ENCODE measurements around the gene CPSF4. TPM values are rescaled to one million over a fixed set of nuclear protein-coding genes. Genes with fewer than 3 reads are reported as not detected.
"Not testable (repeated sequence)": the region's sequence is repeated elsewhere in the genome, so short reads cannot be mapped to it uniquely, and the experiment has no call there.

The CPSF4 gene
- total RNA-seq, 4 donors from 2014 or later, result 34.3 to 77.9 (median 50.1) TPM

- 77 to 81% methylated on average over 10 to 11 of the region's 11 CpGs for WGBS, 2 donors
- Histone ChIP-seq H3K4me3 (peak overlapping the region; percentile 57 to 87 (median 84)), H3K9me3 (peaks cover 0 to 17% (median 7%) of the 10 kb centered on the region in 4 donors), H3K27me3 (no peaks in the 10 kb centered on the region), H3K36me3 (peaks cover 4 to 51% (median 20%) of the 10 kb centered on the region in 3 donors), H3K27ac (peak overlapping the region in 1 of 4 donors; percentile 96), H3K4me1 (peaks cover 0 to 31% (median 24%) of the 10 kb centered on the region in 4 donors)
- TF ChIP-seq EP300 (IDR thresholded peaks at IDR 0.05) (no peak), CTCF (IDR thresholded peaks at IDR 0.05) (no peak), POLR2A (IDR thresholded peaks at IDR 0.05) (no peak)
- DNase-seq (ENCODE audit: low spot score in 2 of 2), result no peak
These were observed 59.8 kb downstream of the CPSF4 start for GRCh38 chr7:99498546-99498944.

- Histone ChIP-seq H3K4me3 (peak overlapping the region; percentile 57 to 87 (median 84)), H3K27me3 (no peaks in the 10 kb centered on the region), H3K27ac (peak overlapping the region; percentile 80 to 96 (median 94)), H3K4me1 (peaks cover 0 to 36% (median 26%) of the 10 kb centered on the region in 4 donors), H3K36me3 (peaks cover 0 to 43% (median 12%) of the 10 kb centered on the region in 3 donors), H3K9me3 (peaks cover 0 to 9% (median under 1%) of the 10 kb centered on the region in 4 donors)
- DNase-seq (ENCODE audit: low spot score in 2 of 2), result no peak
- WGBS, 2 donors, result 0 to 1% methylated on average over 12 to 14 of the region's 14 CpGs
- no peak for TF ChIP-seq EP300 (IDR thresholded peaks at IDR 0.05)
- TF ChIP-seq CTCF (IDR thresholded peaks at IDR 0.05), result no peak
- no peak for TF ChIP-seq POLR2A (IDR thresholded peaks at IDR 0.05)
These were observed 60.6 kb downstream of the CPSF4 start for GRCh38 chr7:99499371-99499720.

GRCh38 chr7:99499721-99500636 is 61.2 kb downstream of the CPSF4 start, which contains the start of gene ZNF394:
ZNF394 (minus strand) TSS chr7:99500281; CDS start chr7:99500093, 188 bp downstream.
- peaks cover 0 to 3% (median 0%) of the 10 kb centered on the region in 4 donors for H3K9me3 ChIP-seq

GRCh38 chr7:99500637-99501009 is 61.9 kb downstream of the CPSF4 start:
- H3K27ac ChIP-seq, result peak overlapping the region; percentile 80 to 96 (median 94)
- DNase-seq (ENCODE audit: low spot score in 2 of 2), result no peak
- no peaks in the 10 kb centered on the region for H3K9me3 ChIP-seq
- TF ChIP-seq POLR2A (IDR thresholded peaks at IDR 0.05) (no peak), CTCF (IDR thresholded peaks at IDR 0.05) (no peak), EP300 (IDR thresholded peaks at IDR 0.05) (no peak)
- no peaks in the 10 kb centered on the region for H3K27me3 ChIP-seq
- H3K4me3 ChIP-seq, result peak overlapping the region; percentile 57 to 87 (median 84)
- H3K4me1 ChIP-seq, result peaks cover 0 to 39% (median 27%) of the 10 kb centered on the region in 4 donors
- WGBS, 2 donors, result 54 to 56% methylated on average over 16 of the region's 16 CpGs
- peaks cover 0 to 30% (median 7%) of the 10 kb centered on the region in 3 donors for H3K36me3 ChIP-seq

More at GRCh38 chr7:99499721-99500636, 61.2 kb downstream of the CPSF4 start, which contains the start of gene ZNF394:
- H3K4me3 ChIP-seq, result peak within 1 kb of the TSS; percentile 57 to 87 (median 84)
- H3K36me3 ChIP-seq, result peaks cover 0 to 36% (median 7%) of the 10 kb centered on the region in 3 donors
- H3K27me3 ChIP-seq, result no peaks in the 10 kb centered on the region
- TF ChIP-seq POLR2A (IDR thresholded peaks at IDR 0.05) (peak; percentile 23 to 72), CTCF (IDR thresholded peaks at IDR 0.05) (peak in 2 of 5 experiments; percentile 17), EP300 (IDR thresholded peaks at IDR 0.05) (peak; percentile 93 to 96)
- DNase-seq (ENCODE audit: low spot score in 2 of 2), result peak; percentile 75 to 86
- peak within 1 kb of the TSS; percentile 80 to 96 (median 94) for H3K27ac ChIP-seq
- WGBS, 2 donors, result 0% methylated on average over 59 to 65 of the region's 68 CpGs
- H3K4me1 ChIP-seq, result peaks cover 0 to 36% (median 26%) of the 10 kb centered on the region in 4 donors

- WGBS, 2 donors, result 91 to 93% methylated on average over 12 of the region's 12 CpGs
- H3K4me3 ChIP-seq; DNase-seq (ENCODE audit: low spot score in 2 of 2); H3K27ac ChIP-seq; H3K27me3 ChIP-seq; H3K9me3 ChIP-seq: not testable (repeated sequence)
- peaks cover 0 to 45% (median 33%) of the 10 kb centered on the region in 4 donors for H3K4me1 ChIP-seq
- peaks cover 0 to 24% (median 3%) of the 10 kb centered on the region in 3 donors for H3K36me3 ChIP-seq
These were observed 62.5 kb downstream of the CPSF4 start for GRCh38 chr7:99501236-99501635.

Data from tibial nerve (tissue), 4 donors.